Kidney (tissue), 14 donors: ENCODE data around the gene MAD1L1. TPM values are rescaled to one million over a fixed set of nuclear protein-coding genes. Genes with fewer than 3 reads are reported as not detected.

ENCODE experiments used
- DNase-seq, 5 donors: peaks; one replicate each; pipeline ENCODE4 v3.0.0-alpha.2; 2013 to 2020
- FAIRE-seq: peaks from 2 replicates; lab custom pipeline; 2012; peaks lifted over from hg19 to GRCh38; lab: Jason Lieb, UNC
- H3K27ac ChIP-seq, 2 donors: one replicate each; pipeline ENCODE4 v1.7.0; 2013; ENCODE audit warnings: low read depth in 2 of 2, low read length in 2 of 2, inconsistent platforms in 1 of 2
- H3K27me3 ChIP-seq: one replicate; pipeline ENCODE4 v1.7.1; 2013; ENCODE audit warnings: low read length, inconsistent platforms; ENCODE audit not compliant: control insufficient read depth, insufficient read depth
- H3K36me3 ChIP-seq, 3 donors: one replicate each; pipeline versions ENCODE4 v1.7.0 to v1.7.1; 2013; ENCODE audit warnings: low read length in 3 of 3, control low read depth in 1 of 3, inconsistent platforms in 1 of 3; ENCODE audit not compliant: insufficient read depth in 3 of 3, control insufficient read depth in 2 of 3
- H3K4me1 ChIP-seq, 3 donors: one replicate each; pipeline versions ENCODE4 v1.7.0 to v1.7.1; 2013; ENCODE audit warnings: low read length in 3 of 3, inconsistent platforms in 1 of 3, low read depth in 1 of 3; ENCODE audit not compliant: control insufficient read depth in 2 of 3, insufficient read depth in 2 of 3
- H3K4me3 ChIP-seq, 3 donors: one replicate each; pipeline versions ENCODE4 v1.7.0 to v1.8.1; 2013; ENCODE audit warnings: low read length in 3 of 3, control low read depth in 1 of 3, inconsistent platforms in 1 of 3
- H3K9ac ChIP-seq, 3 donors: one replicate each; pipeline versions ENCODE4 v1.7.0 to v1.7.1; 2013; ENCODE audit warnings: low read length in 3 of 3, control low read depth in 1 of 3, inconsistent platforms in 1 of 3
- H3K9me3 ChIP-seq, 3 donors: one replicate each; pipeline versions ENCODE4 v1.7.0 to v1.7.1; 2013; ENCODE audit warnings: low read length in 3 of 3, control low read depth in 1 of 3, inconsistent platforms in 1 of 3; ENCODE audit not compliant: control insufficient read depth in 2 of 3, insufficient read depth in 1 of 3
- intact Hi-C: fragments of 100-400 bp; cut with DNase I; formaldehyde crosslinking; loops from one replicate; pipeline ENCODE4 v1.11.1; 2022
- polyA plus RNA-seq: library from polyadenylated mRNA; stranded (reverse); fragments of 350-450 nt; fragmentation: Illumina TruSeq; extraction: RNeasy Lipid Tissue Mini Kit (QIAGEN cat#74804); gene quantifications from one replicate; pipeline ENCODE4 v1.2.3, GENCODE V29; 2014; ENCODE audit warnings: low read depth, low replicate concordance; ENCODE audit not compliant: insufficient read depth
- total RNA-seq: library from RNA; stranded (reverse); fragmentation: NEBNext Ultra II Directional; extraction: Animal tissue kit (Norgen Biotek cat#: 25700); gene quantifications from one replicate; pipeline ENCODE4 v1.2.1, GENCODE V29; 2021
- TF ChIP-seq, protein P1 (sequence below): IDR thresholded peaks from 3 replicates; pipeline ENCODE4 v1.5.1; 2012; ENCODE audit warnings: mild to moderate bottlenecking, moderate library complexity, borderline replicate concordance; ENCODE audit not compliant: insufficient read depth; ENCODE audit errors: extremely low read depth
- donor health status: control.
- donor health status: control.
- donor health status: control.
- donor health status: control.
- donor health status: control.
- donor health status: DM: yes; HTN: yes; CAD: no.
- donor health status: Normal renal cell carcinoma (clear cell type).

The MAD1L1 gene
- total and polyA plus RNA-seq, 2 donors from 2014 or later = 33.2 to 45.2 TPM

- intact Hi-C loops = no loop called here
- no peak overlapping the region for H3K9ac ChIP-seq
- H3K36me3 ChIP-seq = no peaks in the 10 kb centered on the region
- FAIRE-seq (no peak), DNase-seq (peak in 4 of 5 donors; percentile 44 to 63 (median 54))
- TF ChIP-seq, protein P1, sequence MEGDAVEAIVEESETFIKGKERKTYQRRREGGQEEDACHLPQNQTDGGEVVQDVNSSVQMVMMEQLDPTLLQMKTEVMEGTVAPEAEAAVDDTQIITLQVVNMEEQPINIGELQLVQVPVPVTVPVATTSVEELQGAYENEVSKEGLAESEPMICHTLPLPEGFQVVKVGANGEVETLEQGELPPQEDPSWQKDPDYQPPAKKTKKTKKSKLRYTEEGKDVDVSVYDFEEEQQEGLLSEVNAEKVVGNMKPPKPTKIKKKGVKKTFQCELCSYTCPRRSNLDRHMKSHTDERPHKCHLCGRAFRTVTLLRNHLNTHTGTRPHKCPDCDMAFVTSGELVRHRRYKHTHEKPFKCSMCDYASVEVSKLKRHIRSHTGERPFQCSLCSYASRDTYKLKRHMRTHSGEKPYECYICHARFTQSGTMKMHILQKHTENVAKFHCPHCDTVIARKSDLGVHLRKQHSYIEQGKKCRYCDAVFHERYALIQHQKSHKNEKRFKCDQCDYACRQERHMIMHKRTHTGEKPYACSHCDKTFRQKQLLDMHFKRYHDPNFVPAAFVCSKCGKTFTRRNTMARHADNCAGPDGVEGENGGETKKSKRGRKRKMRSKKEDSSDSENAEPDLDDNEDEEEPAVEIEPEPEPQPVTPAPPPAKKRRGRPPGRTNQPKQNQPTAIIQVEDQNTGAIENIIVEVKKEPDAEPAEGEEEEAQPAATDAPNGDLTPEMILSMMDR = no peak
- no peak overlapping the region for H3K4me3 ChIP-seq
- H3K27me3 ChIP-seq = no peaks in the 10 kb centered on the region
- no peaks in the 10 kb centered on the region for H3K4me1 ChIP-seq
- H3K27ac ChIP-seq = no peak overlapping the region
- H3K9me3 ChIP-seq = no peaks in the 10 kb centered on the region
Observed at GRCh38 chr7:1963575-1963974, 269.2 kb downstream of the MAD1L1 start.

GRCh38 chr7:1961701-1962276 lies 271.0 kb downstream of the MAD1L1 start:
- Histone ChIP-seq H3K9ac (no peak overlapping the region), H3K36me3 (no peaks in the 10 kb centered on the region), H3K4me1 (no peaks in the 10 kb centered on the region), H3K9me3 (no peaks in the 10 kb centered on the region), H3K27ac (no peak overlapping the region), H3K4me3 (no peak overlapping the region), H3K27me3 (no peaks in the 10 kb centered on the region)
- FAIRE-seq = no peak
- peak in 1 of 5 donors; percentile 2 for DNase-seq
- TF ChIP-seq, protein P1 = no peak
- intact Hi-C loops = no loop called here

DNA sequence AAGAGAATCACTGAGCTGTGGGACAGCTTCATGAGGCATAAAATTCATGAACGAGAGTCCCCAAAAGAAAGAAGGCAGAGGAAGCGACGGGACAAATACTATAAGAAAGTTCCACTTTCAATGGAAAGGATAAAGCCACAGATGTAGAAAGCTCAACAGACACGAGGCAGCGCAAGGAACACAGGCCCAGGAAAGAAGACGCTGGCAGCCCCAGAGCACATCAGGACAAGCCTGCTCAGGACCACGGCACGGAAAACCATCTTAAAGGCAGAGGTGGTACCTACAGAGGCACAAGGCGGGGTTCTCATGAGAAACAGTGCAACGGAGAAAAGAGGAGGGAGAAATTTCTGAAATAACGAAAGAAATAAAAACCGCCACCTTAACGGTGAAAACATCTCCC lies 273.4 kb downstream of the MAD1L1 start:
- intact Hi-C loops = no loop called here
- no peak overlapping the region for H3K27ac ChIP-seq
- FAIRE-seq (no peak), DNase-seq (peak in 1 of 5 donors; percentile 10)
- H3K4me3 ChIP-seq = no peak overlapping the region
- H3K9ac ChIP-seq = no peak overlapping the region
- TF ChIP-seq, protein P1 = no peak
- H3K36me3 ChIP-seq = no peaks in the 10 kb centered on the region
- H3K27me3 ChIP-seq = no peaks in the 10 kb centered on the region
- H3K9me3 ChIP-seq = no peaks in the 10 kb centered on the region
- H3K4me1 ChIP-seq = no peaks in the 10 kb centered on the region
